Endothelial cell (in vitro differentiated cells): ENCODE results near the gene MC2R. TPM values are rescaled to one million over a fixed set of nuclear protein-coding genes. Genes with fewer than 3 reads are reported as not detected.

Experiments
- DNase-seq: peaks from one replicate; pipeline ENCODE4 v3.0.0; 2021; ENCODE audit warnings: low spot score
- H3K27ac Mint-ChIP-seq: one replicate; pipeline ENCODE4 v1.8.0; 2021; ENCODE audit warnings: mixed read lengths, inconsistent platforms; ENCODE audit not compliant: unreplicated experiment
- H3K27me3 Mint-ChIP-seq: one replicate; pipeline ENCODE4 v1.8.0; 2021; ENCODE audit warnings: mild to moderate bottlenecking, moderate library complexity, mixed read lengths, inconsistent platforms; ENCODE audit not compliant: unreplicated experiment
- H3K36me3 Mint-ChIP-seq: one replicate; pipeline ENCODE4 v1.8.0; 2021; ENCODE audit warnings: mild to moderate bottlenecking, low read depth, mixed read lengths, inconsistent platforms; ENCODE audit not compliant: unreplicated experiment
- H3K4me1 Mint-ChIP-seq: one replicate; pipeline ENCODE4 v1.8.0; 2021; ENCODE audit warnings: mild to moderate bottlenecking, mixed read lengths, inconsistent platforms; ENCODE audit not compliant: unreplicated experiment
- H3K4me3 Mint-ChIP-seq: one replicate; pipeline ENCODE4 v1.8.0; 2021; ENCODE audit warnings: mild to moderate bottlenecking, mixed read lengths, inconsistent platforms; ENCODE audit not compliant: unreplicated experiment
- H3K9me3 Mint-ChIP-seq: one replicate; pipeline ENCODE4 v1.8.0; 2021; ENCODE audit warnings: mixed read lengths, inconsistent platforms; ENCODE audit not compliant: unreplicated experiment
- CTCF ChIP-seq: fragments of 200-600 bp; sonication (generic); IDR thresholded peaks from one replicate; pipeline ENCODE4 v1.5.0; 2021; ENCODE audit warnings: antibody characterized with exemption; ENCODE audit not compliant: unreplicated experiment
- total RNA-seq: library from RNA; stranded (reverse); fragmentation: NEBNext Ultra II Directional; extraction: Animal tissue kit (Norgen Biotek cat#: 25700); gene quantifications from one replicate; pipeline ENCODE4 v1.2.1, GENCODE V29; 2021; ENCODE audit not compliant: unreplicated experiment

Gene MC2R
- total RNA-seq, 1 donor from 2014 or later, result not detected

- Mint-ChIP-seq H3K27ac (no peak overlapping the region), H3K4me3 (no peak overlapping the region), H3K9me3 (no peaks in the 10 kb centered on the region), H3K4me1 (peaks cover 3% of the 10 kb centered on the region), H3K27me3 (no peaks in the 10 kb centered on the region), H3K36me3 (no peaks in the 10 kb centered on the region)
- no peak for DNase-seq
- TF ChIP-seq CTCF, result no peak
Measured at GRCh38 chr18:13879492-13879891, 35.8 kb downstream of the MC2R start.

GRCh38 chr18:13878857-13879256 lies 36.5 kb downstream of the MC2R start:
- Mint-ChIP-seq H3K27ac (no peak overlapping the region), H3K36me3 (no peaks in the 10 kb centered on the region), H3K4me3 (no peak overlapping the region), H3K4me1 (peaks cover 3% of the 10 kb centered on the region), H3K27me3 (no peaks in the 10 kb centered on the region), H3K9me3 (no peaks in the 10 kb centered on the region)
- DNase-seq, result no peak
- no peak for TF ChIP-seq CTCF

- no peaks in the 10 kb centered on the region for H3K9me3 Mint-ChIP-seq
- no peaks in the 10 kb centered on the region for H3K36me3 Mint-ChIP-seq
- no peak overlapping the region for H3K27ac Mint-ChIP-seq
- no peak for TF ChIP-seq CTCF
- H3K27me3 Mint-ChIP-seq, result no peaks in the 10 kb centered on the region
- peaks cover 3% of the 10 kb centered on the region for H3K4me1 Mint-ChIP-seq
- H3K4me3 Mint-ChIP-seq, result no peak overlapping the region
- DNase-seq, result no peak
Measured at GRCh38 chr18:13877157-13877556, 38.2 kb downstream of the MC2R start.

- no peaks in the 10 kb centered on the region for H3K9me3 Mint-ChIP-seq
- no peak overlapping the region for H3K27ac Mint-ChIP-seq
- DNase-seq, result no peak
- no peak overlapping the region for H3K4me3 Mint-ChIP-seq
- TF ChIP-seq CTCF, result no peak
- H3K36me3 Mint-ChIP-seq, result no peaks in the 10 kb centered on the region
- peaks cover 2% of the 10 kb centered on the region for H3K4me1 Mint-ChIP-seq
- H3K27me3 Mint-ChIP-seq, result no peaks in the 10 kb centered on the region
Measured at GRCh38 chr18:13874558-13874957, 40.8 kb downstream of the MC2R start.

GRCh38 chr18:13872932-13873331 lies 42.4 kb downstream of the MC2R start:
- H3K9me3 Mint-ChIP-seq, result no peaks in the 10 kb centered on the region
- H3K4me1 Mint-ChIP-seq, result peaks cover 7% of the 10 kb centered on the region
- H3K27ac Mint-ChIP-seq, result no peak overlapping the region
- TF ChIP-seq CTCF, result no peak
- H3K27me3 Mint-ChIP-seq, result no peaks in the 10 kb centered on the region
- no peak for DNase-seq
- no peak overlapping the region for H3K4me3 Mint-ChIP-seq
- no peaks in the 10 kb centered on the region for H3K36me3 Mint-ChIP-seq
